NCI-H2107 (cell line): ENCODE measurements around the gene AKR7A3.
"Not testable (repeated sequence)": the region's sequence is repeated elsewhere in the genome, so short reads cannot be mapped to it uniquely, and the experiment has no call there.

Experiments used
- DNase-seq: peaks from one replicate; lab custom pipeline; 2025; lab: John Stamatoyannopoulos, UW

AKR7A3 gene

DNA sequence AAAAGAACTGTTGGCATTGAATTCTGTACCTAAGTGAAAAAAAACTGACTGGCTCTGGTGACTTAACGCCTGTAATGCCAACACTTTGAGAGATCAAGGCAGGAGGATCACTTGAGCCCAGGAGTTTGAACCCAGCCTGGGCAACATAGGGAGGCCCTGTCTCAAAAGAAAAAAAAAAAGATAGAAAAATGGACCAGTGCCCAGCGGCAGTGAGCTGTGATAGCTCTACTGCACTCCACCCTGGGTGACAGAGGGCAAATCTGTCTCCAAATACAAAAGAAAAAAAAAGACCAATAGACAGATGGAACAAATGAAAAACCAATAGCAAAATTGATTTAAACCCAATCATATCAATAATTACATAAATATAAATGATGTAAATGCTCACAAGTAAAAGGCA, 674 bp upstream of the AKR7A3 start:
- DNase-seq, result no peak

DNA sequence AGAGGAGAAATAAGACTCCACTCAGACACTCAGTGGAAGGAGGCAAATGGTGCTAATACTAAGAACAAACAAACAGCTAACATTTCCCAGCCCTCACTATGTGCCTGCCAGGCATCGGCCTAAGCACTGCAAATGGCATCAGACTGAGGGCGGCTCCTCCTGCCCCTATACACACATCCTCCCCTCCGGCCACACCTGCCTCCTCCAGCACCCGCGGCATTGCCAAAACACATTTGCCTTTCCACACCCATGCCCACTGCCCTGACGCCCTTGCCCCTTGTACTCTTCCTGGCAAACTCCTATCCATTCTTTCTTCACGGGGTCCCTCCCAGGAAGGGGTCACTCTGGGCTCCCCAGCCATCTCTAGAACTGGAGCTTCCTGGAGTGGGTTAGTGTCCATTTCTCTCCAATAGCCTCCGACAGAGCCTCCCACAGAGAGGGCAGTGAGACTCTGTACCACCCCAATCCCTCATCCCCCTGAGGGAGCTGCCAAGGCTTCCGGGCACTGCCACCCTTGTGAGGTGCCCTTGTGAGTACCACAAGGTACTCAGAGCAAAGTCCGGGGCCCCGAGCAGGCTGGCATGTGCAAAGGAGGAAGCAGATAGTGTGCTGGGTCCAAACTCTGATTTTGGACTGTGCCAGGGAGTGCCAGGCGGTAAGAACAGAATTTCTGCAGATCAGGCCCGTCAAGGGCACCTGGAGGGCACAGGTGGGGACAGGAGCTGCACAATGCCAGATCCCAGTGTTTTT, 959 bp downstream of the AKR7A3 start:
- DNase-seq, result no peak

GRCh38 chr1:19285807-19286206, 2.8 kb downstream of the AKR7A3 start:
- not testable (repeated sequence) for DNase-seq

DNA sequence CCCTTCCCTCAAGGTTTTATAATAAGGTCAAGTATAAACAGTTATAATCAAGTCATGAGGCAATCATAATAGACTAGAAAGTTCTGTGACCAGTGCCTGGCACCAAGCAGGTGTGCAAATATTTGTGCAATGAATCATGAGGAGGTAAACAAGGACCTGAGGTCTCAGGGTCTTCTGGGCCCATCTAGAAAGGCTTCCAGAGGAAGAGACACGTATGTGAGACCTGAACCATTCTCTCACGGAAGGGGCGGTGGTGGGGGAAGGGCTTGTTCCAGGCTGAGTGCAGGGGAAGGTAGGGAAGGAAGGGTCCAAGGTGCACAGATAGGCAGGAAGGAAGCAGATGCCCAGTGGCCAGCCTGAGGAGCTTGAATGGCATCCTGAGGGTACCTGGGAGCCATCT, 3.2 kb downstream of the AKR7A3 start:
- DNase-seq, result not testable (repeated sequence)

DNA sequence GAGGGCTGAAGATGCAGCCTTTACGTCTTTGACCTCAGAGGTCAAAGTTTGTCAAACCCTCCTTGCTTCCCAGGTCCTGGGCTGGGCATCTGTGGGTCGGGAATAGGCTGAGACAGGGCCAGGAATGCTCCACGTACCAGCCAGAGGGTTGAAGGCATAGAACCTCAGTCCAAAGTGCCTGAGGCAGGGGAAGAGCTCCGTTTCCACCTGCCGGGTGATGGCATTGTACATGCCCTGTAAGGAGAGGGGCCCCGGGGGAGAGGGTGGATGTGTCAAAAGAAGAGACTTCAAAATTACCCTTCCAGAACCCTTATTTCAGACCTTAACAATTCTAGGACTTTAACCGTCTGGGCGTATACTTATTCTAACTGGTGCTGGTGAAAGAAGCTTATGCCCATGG, 3.7 kb downstream of the AKR7A3 start:
- DNase-seq, result no peak

DNA sequence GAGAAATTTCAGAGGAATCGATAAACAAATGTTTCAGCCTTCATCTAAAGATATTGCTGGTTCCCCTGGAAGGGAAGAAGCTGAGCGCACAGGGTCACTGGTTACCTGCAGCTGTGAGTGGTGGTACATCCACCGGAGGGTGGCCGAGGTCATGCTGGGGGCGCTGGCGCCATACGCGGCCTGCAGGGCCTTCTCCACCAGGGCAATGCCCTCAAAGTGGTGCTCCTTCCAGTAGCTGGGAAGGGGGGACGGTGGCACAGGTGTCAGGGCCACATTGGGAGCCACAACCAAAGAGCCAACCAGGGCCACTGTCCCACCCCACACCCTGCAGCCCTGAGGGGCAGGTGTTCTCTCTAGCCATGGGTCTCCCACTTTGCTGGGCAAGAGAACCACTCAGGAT, 4.7 kb downstream of the AKR7A3 start:
- DNase-seq, result no peak

DNA sequence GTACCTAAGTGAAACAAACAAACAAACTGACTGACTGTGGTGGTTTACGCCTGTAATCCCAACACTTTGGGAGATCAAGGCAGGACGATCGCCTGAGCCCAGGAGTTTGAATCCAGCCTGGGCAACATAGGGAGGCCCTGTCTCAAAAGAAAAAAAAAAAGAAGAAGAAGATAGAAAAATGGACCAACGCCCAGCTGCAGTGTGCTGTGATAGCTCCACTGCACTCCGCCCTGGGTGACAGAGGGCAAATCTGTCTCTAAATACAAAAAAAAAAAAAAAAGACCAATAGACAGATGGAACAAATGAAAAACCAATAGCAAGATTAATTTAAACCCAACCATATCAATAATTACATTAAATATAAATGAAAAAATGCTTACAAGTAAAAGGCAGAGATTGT, 13.9 kb downstream of the AKR7A3 start:
- no peak for DNase-seq

DNA sequence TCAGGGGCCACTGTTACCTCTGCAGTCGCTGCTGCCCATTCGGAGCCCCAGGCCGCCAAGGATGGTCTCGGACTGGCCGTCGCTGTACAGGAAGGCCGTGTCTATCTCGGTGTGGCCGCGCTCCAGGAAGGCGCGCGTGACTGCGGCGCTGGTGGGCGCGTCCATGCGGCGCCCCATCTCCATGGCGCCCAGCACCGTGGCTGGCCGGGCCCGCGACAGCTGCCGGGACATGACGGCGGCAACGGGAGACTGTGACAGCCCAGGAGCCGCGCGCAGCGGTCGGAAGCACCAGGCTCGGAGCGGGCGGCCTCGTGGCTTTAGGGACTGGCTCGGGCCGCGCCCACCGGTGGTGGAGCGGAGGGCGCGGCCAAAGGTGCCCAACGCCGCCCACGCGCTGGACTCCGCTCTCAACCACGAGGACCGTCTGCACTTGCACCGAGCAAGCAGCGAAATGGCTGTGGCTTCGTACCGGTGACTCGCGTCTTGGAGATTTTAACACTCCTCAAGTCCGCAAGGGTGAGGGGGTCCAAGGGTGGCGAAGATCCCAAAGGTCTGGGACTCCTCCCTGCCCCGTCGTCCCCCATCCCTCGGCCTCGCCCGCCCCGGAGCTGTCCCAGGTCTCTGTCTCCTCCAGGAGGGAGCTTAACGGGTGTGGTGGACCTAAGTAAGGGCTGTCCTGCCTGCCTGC, 14.6 kb downstream of the AKR7A3 start:
- DNase-seq, result not testable (repeated sequence)

GRCh38 chr1:19273106-19273843, 15.3 kb downstream of the AKR7A3 start:
- no peak for DNase-seq

DNA sequence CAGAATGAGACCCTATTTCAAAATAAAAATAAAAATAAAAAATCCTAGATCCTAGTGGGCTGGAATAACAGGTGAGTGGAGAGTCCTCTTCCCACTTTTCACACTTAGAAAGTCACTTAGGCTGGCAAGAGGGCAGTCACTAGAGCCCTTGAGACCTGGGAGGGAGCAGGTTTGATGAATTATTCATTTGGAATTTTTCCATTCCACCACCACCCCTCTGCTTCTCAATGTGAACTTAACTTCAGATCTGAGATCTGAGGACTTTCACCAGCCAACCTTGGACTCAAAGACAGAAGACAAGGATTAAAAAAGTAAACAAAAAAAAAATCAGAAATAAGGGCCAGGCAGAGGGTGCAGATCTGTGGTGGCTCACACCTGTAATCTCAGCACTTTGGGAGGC, 16.5 kb downstream of the AKR7A3 start:
- DNase-seq, result no peak

GRCh38 chr1:19270343-19270730, 18.2 kb downstream of the AKR7A3 start:
- not testable (repeated sequence) for DNase-seq

GRCh38 chr1:19269427-19270342, 18.9 kb downstream of the AKR7A3 start:
- not testable (repeated sequence) for DNase-seq

- DNase-seq, result no peak
These were observed 20.1 kb downstream of the AKR7A3 start for GRCh38 chr1:19268445-19268844.

DNA sequence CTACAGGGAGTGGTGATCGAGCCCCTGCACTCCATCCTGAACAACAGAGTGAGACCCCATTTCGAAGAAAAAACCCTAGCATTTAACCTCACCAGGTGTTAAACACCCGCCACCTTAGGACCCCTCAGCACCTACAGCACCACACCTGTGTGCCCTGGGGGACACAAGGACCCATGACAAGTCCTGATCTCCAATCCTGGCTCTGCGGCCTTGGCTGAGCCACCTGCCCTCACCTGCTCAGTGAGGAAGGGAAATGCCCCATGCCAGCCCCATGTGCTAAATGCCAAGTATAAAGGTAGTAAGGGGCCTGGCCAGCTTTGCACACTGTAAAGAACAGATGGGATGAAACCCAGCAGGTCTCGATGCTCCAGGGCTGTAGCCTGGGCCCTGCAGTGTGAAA, 25.8 kb downstream of the AKR7A3 start:
- no peak for DNase-seq

DNA sequence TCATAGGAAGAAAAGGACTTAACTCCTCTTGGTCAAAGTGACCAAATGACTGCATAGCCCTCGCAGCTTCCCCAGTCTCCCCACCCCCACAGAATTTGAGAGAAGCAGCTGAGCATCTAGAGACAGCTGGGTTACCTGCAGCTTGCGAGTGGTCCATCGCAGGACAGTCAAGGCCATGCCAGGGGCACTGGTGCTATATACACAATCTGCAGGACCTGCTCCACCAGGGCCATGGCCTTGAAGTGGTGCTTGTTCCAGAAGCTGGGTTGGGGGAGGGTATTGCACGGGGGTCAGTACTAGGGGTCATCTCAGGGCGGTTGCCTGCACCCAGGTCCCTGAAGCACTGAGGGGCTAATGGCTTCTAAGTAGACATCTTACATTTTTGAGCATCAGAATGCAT, 26.5 kb downstream of the AKR7A3 start:
- no peak for DNase-seq

DNA sequence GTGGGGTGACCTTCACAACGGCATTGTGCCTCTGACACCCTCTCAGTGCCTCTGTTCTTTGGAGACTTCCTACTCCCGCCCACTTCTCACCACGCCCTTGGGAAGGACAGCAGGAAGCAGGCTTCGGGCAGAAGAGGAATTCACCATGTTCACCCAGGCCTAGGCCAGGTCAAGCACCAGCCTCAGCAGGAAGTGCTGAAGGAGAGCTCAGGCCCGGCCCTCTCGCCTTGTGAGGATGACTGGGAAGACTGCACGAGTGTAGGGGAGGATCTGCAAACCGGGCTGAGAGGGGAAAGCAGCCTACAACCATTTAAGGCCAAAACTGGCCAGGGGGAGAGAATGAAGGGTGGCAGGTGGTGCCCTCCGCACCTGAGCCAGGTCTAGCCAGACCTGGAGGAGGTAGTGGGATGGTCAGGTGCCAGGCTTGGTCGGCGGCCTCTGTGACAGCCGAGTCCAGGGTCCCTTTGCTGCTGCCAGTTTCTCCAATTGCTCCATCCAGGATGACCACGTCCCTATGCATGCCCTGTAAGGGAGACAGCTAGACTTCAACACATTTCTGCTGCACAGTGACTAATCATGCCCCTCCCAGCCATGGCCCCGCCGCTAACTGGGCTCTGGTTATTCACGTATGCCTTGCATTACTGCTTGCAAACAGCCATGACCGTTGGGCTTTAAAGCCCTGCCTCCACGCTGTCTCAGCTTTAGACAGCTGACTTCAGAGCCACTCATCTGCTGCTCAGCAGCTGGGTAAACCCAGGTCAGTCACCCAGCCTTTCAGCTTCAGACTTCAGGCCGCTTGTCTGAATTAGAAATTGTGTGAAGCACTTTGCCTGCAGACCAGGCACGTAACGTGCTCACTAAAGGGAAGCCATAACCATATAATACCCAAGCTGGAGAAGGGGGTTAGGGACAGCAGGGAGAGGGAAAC, 28.1 kb downstream of the AKR7A3 start:
- peak; percentile 67 for DNase-seq

DNA sequence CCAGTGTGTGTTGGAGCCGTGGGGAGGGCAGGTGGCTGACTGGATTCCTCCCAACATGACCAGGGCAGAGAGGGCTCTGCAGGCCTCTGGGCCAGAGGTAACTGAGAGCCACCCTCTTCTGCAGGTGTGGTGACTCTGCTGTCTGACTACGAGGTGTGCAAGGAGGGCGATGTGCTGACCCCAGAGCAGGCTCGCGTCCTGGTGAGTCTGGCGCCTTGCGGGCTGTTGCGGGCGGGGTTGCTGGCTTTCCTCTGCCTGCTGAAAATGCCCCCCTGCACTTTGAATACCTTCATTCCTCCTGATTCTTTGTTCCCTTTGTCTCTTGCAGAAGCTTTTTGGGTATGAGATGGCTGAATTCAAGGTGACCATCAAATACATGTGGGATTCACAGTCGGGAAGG, 30.2 kb downstream of the AKR7A3 start:
- DNase-seq, result no peak

GRCh38 chr1:19257178-19257914, 31.2 kb downstream of the AKR7A3 start:
- DNase-seq, result no peak

DNA sequence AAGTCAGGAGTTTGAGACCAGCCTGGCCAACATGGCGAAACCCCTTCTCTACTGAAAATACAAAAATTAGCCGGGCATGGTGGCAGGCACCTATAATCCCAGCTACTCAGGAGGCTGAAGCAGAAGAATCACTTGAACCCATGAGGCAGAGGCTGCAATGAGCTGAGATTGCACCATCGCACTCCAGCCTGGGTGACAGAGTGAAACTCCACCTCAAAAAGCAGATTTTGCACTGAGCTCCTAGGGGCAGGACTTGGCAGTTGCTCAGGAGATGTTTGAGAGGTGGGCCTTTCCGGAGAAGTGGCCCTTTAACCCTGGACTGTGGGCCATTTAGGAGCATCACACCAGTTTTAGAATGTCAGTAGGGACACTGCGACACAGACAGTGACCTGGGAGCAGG, 32.3 kb downstream of the AKR7A3 start:
- DNase-seq, result not testable (repeated sequence)

GRCh38 chr1:19255288-19255687, 33.3 kb downstream of the AKR7A3 start:
- no peak for DNase-seq
